ENCODE results near the gene SP140L.

- TF ChIP-seq POLR2AphosphoS5 (IDR thresholded peaks at IDR 0.05): peak in 1 of 3 donors; percentile 67
- TF ChIP-seq CTCF (IDR thresholded peaks at IDR 0.05 in 8 of 11, conservative IDR thresholded peaks at IDR 0.05 in 3 of 11): no peak
- no peak for TF ChIP-seq POLR2A (IDR thresholded peaks at IDR 0.05)
Observed at GRCh38 chr2:230447455-230448451, 120.8 kb downstream of the SP140L start.
